ENCODE results near the gene NKX6-1. TPM values are rescaled to one million over a fixed set of nuclear protein-coding genes. Genes with fewer than 3 reads are reported as not detected.
A peak's percentile ranks its signal among the peaks of the same experiment; 100 is the strongest.

The NKX6-1 gene
- total RNA-seq, 1 donor from 2014 or later, result 25.6 TPM

DNA sequence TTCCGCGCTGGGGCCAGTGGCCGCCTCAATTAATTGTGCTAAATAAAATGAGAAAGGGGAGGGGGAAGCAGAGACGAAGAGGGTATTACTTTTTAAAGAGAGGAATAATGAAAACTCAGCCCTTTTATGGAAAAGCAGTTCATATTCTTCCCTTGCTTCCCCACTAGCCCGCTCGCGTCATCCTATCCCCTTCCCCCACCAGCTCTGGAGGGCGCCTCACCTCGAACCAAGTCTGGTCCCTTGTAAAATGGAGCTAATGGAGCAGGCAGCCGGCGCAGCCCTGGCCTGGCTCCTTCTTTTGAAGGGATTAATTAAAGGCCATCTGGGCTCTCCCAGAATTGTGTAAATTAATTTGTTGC, 511 bp upstream of the NKX6-1 start:
- H3K27ac Mint-ChIP-seq (ENCODE audit: unreplicated experiment), result no peak overlapping the region
- DNase-seq, result no peak
- peaks cover 14% of the 10 kb centered on the region for H3K4me1 Mint-ChIP-seq (ENCODE audit: low read depth, unreplicated experiment)
- H3K9me3 Mint-ChIP-seq (ENCODE audit: unreplicated experiment), result peaks cover 12% of the 10 kb centered on the region
- peaks cover 51% of the 10 kb centered on the region for H3K27me3 Mint-ChIP-seq (ENCODE audit: unreplicated experiment)
- peak overlapping the region; percentile 93 for H3K4me3 Mint-ChIP-seq (ENCODE audit: unreplicated experiment)
- H3K36me3 Mint-ChIP-seq (ENCODE audit: unreplicated experiment), result no peaks in the 10 kb centered on the region
- no peak for TF ChIP-seq CTCF (IDR thresholded peaks at IDR 0.05; ENCODE audit: partially characterized antibody, unreplicated experiment)

GRCh38 chr4:84498203-84498934, 723 bp downstream of the NKX6-1 start:
- peak; percentile 56 for DNase-seq
- Mint-ChIP-seq H3K4me1 (ENCODE audit: low read depth, unreplicated experiment) (peaks cover 15% of the 10 kb centered on the region), H3K27ac (ENCODE audit: unreplicated experiment) (peak overlapping the region; percentile 73), H3K27me3 (ENCODE audit: unreplicated experiment) (peaks cover 60% of the 10 kb centered on the region), H3K4me3 (ENCODE audit: unreplicated experiment) (peak overlapping the region; percentile 93), H3K9me3 (ENCODE audit: unreplicated experiment) (peaks cover 15% of the 10 kb centered on the region), H3K36me3 (ENCODE audit: unreplicated experiment) (no peaks in the 10 kb centered on the region)
- no peak for TF ChIP-seq CTCF (IDR thresholded peaks at IDR 0.05; ENCODE audit: partially characterized antibody, unreplicated experiment)

DNA sequence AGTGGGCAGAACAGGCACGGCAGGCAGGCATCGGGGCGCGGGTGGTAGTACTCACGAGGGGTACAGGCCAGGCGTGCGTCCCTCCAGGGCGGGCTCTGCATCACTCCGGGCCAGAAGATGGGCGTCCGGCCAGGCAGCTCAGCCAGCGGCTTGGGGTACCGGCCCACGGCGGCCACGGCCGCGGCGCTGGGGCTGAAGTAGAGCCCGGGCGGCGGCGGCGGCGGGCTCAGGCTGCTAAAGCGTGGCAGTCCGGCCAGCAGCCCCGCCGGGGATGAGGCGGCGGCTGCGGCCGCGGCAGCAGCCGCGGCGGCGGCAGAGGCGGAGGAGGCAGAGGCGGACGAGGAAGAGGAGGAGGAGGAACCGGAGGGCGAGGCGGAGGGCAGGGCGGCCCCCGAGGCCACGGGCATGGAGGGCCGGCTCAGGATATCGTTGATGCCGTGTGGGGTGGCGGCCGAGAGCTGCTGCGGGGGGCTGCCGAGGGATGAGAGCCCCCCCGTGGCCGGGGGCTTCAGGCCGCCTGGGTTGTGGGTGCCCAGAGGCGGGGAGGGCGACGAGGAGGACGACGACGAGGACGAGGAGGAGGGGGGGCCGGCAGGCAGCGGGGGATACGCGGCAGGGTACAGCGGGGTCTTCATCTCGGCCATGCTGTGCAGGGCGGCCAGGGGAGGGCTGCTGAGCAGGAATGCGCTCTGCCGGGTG, 1.4 kb downstream of the NKX6-1 start:
- H3K4me3 Mint-ChIP-seq (ENCODE audit: unreplicated experiment), result no peak overlapping the region
- peaks cover 16% of the 10 kb centered on the region for H3K4me1 Mint-ChIP-seq (ENCODE audit: low read depth, unreplicated experiment)
- peak; percentile 40 for DNase-seq
- peaks cover 56% of the 10 kb centered on the region for H3K27me3 Mint-ChIP-seq (ENCODE audit: unreplicated experiment)
- no peak overlapping the region for H3K27ac Mint-ChIP-seq (ENCODE audit: unreplicated experiment)
- TF ChIP-seq CTCF (IDR thresholded peaks at IDR 0.05; ENCODE audit: partially characterized antibody, unreplicated experiment), result no peak
- H3K9me3 Mint-ChIP-seq (ENCODE audit: unreplicated experiment), result peaks cover 17% of the 10 kb centered on the region
- no peaks in the 10 kb centered on the region for H3K36me3 Mint-ChIP-seq (ENCODE audit: unreplicated experiment)

- Mint-ChIP-seq H3K27ac (ENCODE audit: unreplicated experiment) (peak overlapping the region; percentile 68), H3K27me3 (ENCODE audit: unreplicated experiment) (peaks cover 53% of the 10 kb centered on the region), H3K4me1 (ENCODE audit: low read depth, unreplicated experiment) (peaks cover 19% of the 10 kb centered on the region), H3K9me3 (ENCODE audit: unreplicated experiment) (peaks cover 20% of the 10 kb centered on the region), H3K4me3 (ENCODE audit: unreplicated experiment) (peak overlapping the region; percentile 50), H3K36me3 (ENCODE audit: unreplicated experiment) (no peaks in the 10 kb centered on the region)
- peak; percentile 48 for DNase-seq
- no peak for TF ChIP-seq CTCF (IDR thresholded peaks at IDR 0.05; ENCODE audit: partially characterized antibody, unreplicated experiment)
Observed at GRCh38 chr4:84496706-84497503, 2.2 kb downstream of the NKX6-1 start.

Data from glutamatergic neuron (in vitro differentiated cells).